Vagina (tissue), 2 donors: ENCODE data around the gene PRR14L. TPM values are rescaled to one million over a fixed set of nuclear protein-coding genes. Genes with fewer than 3 reads are reported as not detected.

Experiments
- DNase-seq, 2 donors: peaks; one replicate each; pipeline ENCODE4 v3.0.0-alpha.2; 2017; ENCODE audit errors: extremely low spot score in 2 of 2
- H3K27ac ChIP-seq: fragments of 200-600 bp; sonication (generic); one replicate; pipeline ENCODE4 v1.5.1; 2019
- H3K27me3 ChIP-seq: fragments of 200-600 bp; sonication (generic); one replicate; pipeline ENCODE4 v1.5.1; 2019
- H3K36me3 ChIP-seq, 2 donors: fragments of 200-600 bp; sonication (generic); one replicate each; pipeline ENCODE4 v1.5.1; 2017 to 2019
- H3K4me1 ChIP-seq: fragments of 200-600 bp; sonication (generic); one replicate; pipeline ENCODE4 v1.5.1; 2019
- H3K4me3 ChIP-seq, 2 donors: fragments of 200-600 bp; sonication (generic); 1 replicate in 1 of 2; 2 replicates in 1 of 2; pipeline ENCODE4 v1.5.1; 2016 to 2019
- H3K9me3 ChIP-seq: fragments of 200-600 bp; sonication (generic); one replicate; pipeline ENCODE4 v1.5.1; 2019
- CTCF ChIP-seq, 3 experiments: fragments of 450-650 bp in 2 of 3; fragments of 200-600 bp in 1 of 3; sonication (generic) in 1 of 3; IDR thresholded peaks; one replicate each; pipeline ENCODE4 v1.5.1; 2017 to 2019; ENCODE audit warnings: antibody characterized with exemption in 3 of 3, mild to moderate bottlenecking in 2 of 3, moderate library complexity in 2 of 3
- POLR2A ChIP-seq, 2 donors: fragments of 450-650 bp; IDR thresholded peaks; one replicate each; pipeline ENCODE4 v1.6.1; 2017; ENCODE audit warnings: antibody characterized with exemption in 2 of 2, mild to moderate bottlenecking in 2 of 2, moderate library complexity in 2 of 2
- POLR2AphosphoS5 ChIP-seq, 2 donors: sonication (generic); formaldehyde crosslinking; IDR thresholded peaks; one replicate each; pipeline ENCODE4 v1.9.0; 2017; ENCODE audit warnings: antibody characterized with exemption in 2 of 2, mild to moderate bottlenecking in 2 of 2, low read depth in 1 of 2; ENCODE audit not compliant: insufficient read depth in 1 of 2
- intact Hi-C: fragments of 100-400 bp; cut with DNase I; formaldehyde crosslinking; loops from one replicate; pipeline ENCODE4 v1.15.1; 2023
- small RNA-seq: library from RNA; depleted of rRNA; stranded (forward); fragments of <200 nt; gene quantifications from one replicate; pipeline ENCODE3, GENCODE V24; 2016
- total RNA-seq: library from RNA; depleted of rRNA; stranded (reverse); fragments of >200 nt; gene quantifications from one replicate; pipeline ENCODE4 v1.2.3, GENCODE V29; 2016

The PRR14L gene
- total RNA-seq, 1 donor from 2014 or later: 37.3 TPM

GRCh38 chr22:31637891-31638618 lies 111.9 kb downstream of the PRR14L start:
- DNase-seq: no peak
- peaks cover 0 to 4% of the 10 kb centered on the region in 2 donors for H3K36me3 ChIP-seq
- intact Hi-C loops: no loop called here
- H3K4me1 ChIP-seq: peaks cover 32% of the 10 kb centered on the region
- no peak for TF ChIP-seq POLR2A (IDR thresholded peaks at IDR 0.05)
- no peak for TF ChIP-seq POLR2AphosphoS5 (IDR thresholded peaks at IDR 0.05; ENCODE audit: insufficient read depth in 1 of 2, low read depth in 1 of 2)
- no peak for TF ChIP-seq CTCF (IDR thresholded peaks at IDR 0.05)
- H3K9me3 ChIP-seq: no peaks in the 10 kb centered on the region
- no peaks in the 10 kb centered on the region for H3K27me3 ChIP-seq
- peak overlapping the region; percentile 33 for H3K27ac ChIP-seq
- peak overlapping the region in 1 of 2 donors; percentile 6 for H3K4me3 ChIP-seq

- Histone ChIP-seq H3K36me3 (no peaks in the 10 kb centered on the region), H3K4me3 (no peak overlapping the region), H3K27me3 (no peaks in the 10 kb centered on the region), H3K4me1 (peaks cover 32% of the 10 kb centered on the region), H3K27ac (no peak overlapping the region), H3K9me3 (no peaks in the 10 kb centered on the region)
- TF ChIP-seq POLR2A (IDR thresholded peaks at IDR 0.05) (no peak), CTCF (IDR thresholded peaks at IDR 0.05) (no peak), POLR2AphosphoS5 (IDR thresholded peaks at IDR 0.05; ENCODE audit: insufficient read depth in 1 of 2, low read depth in 1 of 2) (no peak)
- intact Hi-C loops: no loop called here
- DNase-seq: no peak
Observed at GRCh38 chr22:31637447-31637890, 112.5 kb downstream of the PRR14L start.

- H3K4me1 ChIP-seq: peaks cover 44% of the 10 kb centered on the region
- TF ChIP-seq POLR2AphosphoS5 (IDR thresholded peaks at IDR 0.05; ENCODE audit: insufficient read depth in 1 of 2, low read depth in 1 of 2): no peak
- no peak for TF ChIP-seq POLR2A (IDR thresholded peaks at IDR 0.05)
- no peak for TF ChIP-seq CTCF (IDR thresholded peaks at IDR 0.05)
- no peak for DNase-seq
- intact Hi-C loops: loop anchor here (2.0 kb wide), 1 partner anchor 67 kb away; no protein-coding TSS in a partner anchor
- H3K36me3 ChIP-seq: no peaks in the 10 kb centered on the region
- H3K4me3 ChIP-seq: no peak overlapping the region
- H3K9me3 ChIP-seq: no peaks in the 10 kb centered on the region
- no peak overlapping the region for H3K27ac ChIP-seq
- no peaks in the 10 kb centered on the region for H3K27me3 ChIP-seq
Observed at GRCh38 chr22:31635638-31636306, 114.2 kb downstream of the PRR14L start.

- peaks cover 71% of the 10 kb centered on the region for H3K4me1 ChIP-seq
- H3K27me3 ChIP-seq: no peaks in the 10 kb centered on the region
- H3K9me3 ChIP-seq: no peaks in the 10 kb centered on the region
- intact Hi-C loops: no loop called here
- no peak for DNase-seq
- peak overlapping the region; percentile 89 for H3K27ac ChIP-seq
- no peaks in the 10 kb centered on the region for H3K36me3 ChIP-seq
- H3K4me3 ChIP-seq: peak overlapping the region; percentile 89 to 90
- TF ChIP-seq POLR2A (IDR thresholded peaks at IDR 0.05): no peak
- TF ChIP-seq CTCF (IDR thresholded peaks at IDR 0.05): no peak
- no peak for TF ChIP-seq POLR2AphosphoS5 (IDR thresholded peaks at IDR 0.05; ENCODE audit: insufficient read depth in 1 of 2, low read depth in 1 of 2)
Observed at GRCh38 chr22:31631436-31631835, 118.5 kb downstream of the PRR14L start.

Small RNA genes lying within 50 kb of the gene (small RNA-seq; reads per million reads assigned to genes)
- not detected for gene RN7SL20P

Other genes with a start within 250 kb of the PRR14L start
- gene PISD, start 87.9 kb downstream of the PRR14L start, total RNA-seq: 50.3 TPM
- 28.7 TPM for gene DEPDC5, start 3.9 kb upstream of the PRR14L start, total RNA-seq
- gene YWHAH, start 194.4 kb upstream of the PRR14L start, total RNA-seq: 86.2 TPM